Epithelial cell of proximal tubule (primary cell): ENCODE data around the gene NACAD. TPM values are rescaled to one million over a fixed set of nuclear protein-coding genes. Genes with fewer than 3 reads are reported as not detected.

ENCODE experiments used
- DNase-seq: peaks from one replicate; pipeline ENCODE4 v3.0.0-alpha.2; 2011; ENCODE audit warnings: low read depth
- H3K4me3 ChIP-seq: 2 replicates; pipeline ENCODE4 v1.5.1; 2011; ENCODE audit warnings: low read depth, mild to moderate bottlenecking, low read length
- CTCF ChIP-seq: conservative IDR thresholded peaks from 2 replicates; pipeline ENCODE4 v1.5.1; 2012; ENCODE audit warnings: low read depth, mild to moderate bottlenecking, low read length
- total RNA-seq: library from RNA; depleted of rRNA; stranded (reverse); fragments of >200 nt; gene quantifications from 2 replicates; pipeline ENCODE4 v1.2.3, GENCODE V29; 2015

Gene NACAD
- total RNA-seq, 1 donor from 2014 or later: 7.9 TPM

GRCh38 chr7:45088146-45088701, 545 bp downstream of the NACAD start:
- no peak for DNase-seq
- H3K4me3 ChIP-seq: no peak overlapping the region
- TF ChIP-seq CTCF: no peak

- TF ChIP-seq CTCF: no peak
- no peak overlapping the region for H3K4me3 ChIP-seq
- DNase-seq: no peak
Measured at GRCh38 chr7:45087301-45088145, 1.2 kb downstream of the NACAD start.

GRCh38 chr7:45086331-45087065, 2.3 kb downstream of the NACAD start:
- TF ChIP-seq CTCF: no peak
- no peak overlapping the region for H3K4me3 ChIP-seq
- DNase-seq: no peak

- DNase-seq: no peak
- no peak for TF ChIP-seq CTCF
- no peak overlapping the region for H3K4me3 ChIP-seq
Measured at GRCh38 chr7:45085619-45086200, 3.1 kb downstream of the NACAD start.

- TF ChIP-seq CTCF: no peak
- no peak for DNase-seq
- no peak overlapping the region for H3K4me3 ChIP-seq
Measured at GRCh38 chr7:45084901-45085618, 3.7 kb downstream of the NACAD start.

GRCh38 chr7:45084336-45084735, 4.4 kb downstream of the NACAD start:
- TF ChIP-seq CTCF: no peak
- DNase-seq: no peak

More at GRCh38 chr7:45084336-45084735, 4.4 kb downstream of the NACAD start:
- no peak overlapping the region for H3K4me3 ChIP-seq
